Cardiac fibroblast (primary cell): ENCODE measurements around the gene BTG3.

Experiments used
- DNase-seq, 2 donors: peaks; one replicate each; pipeline versions ENCODE4 v3.0.0 to v3.0.0-alpha.2; 2010; ENCODE audit warnings: low read depth in 2 of 2
- H3K4me3 ChIP-seq, 2 donors: replicated peaks in 1 of 2; 1 replicate in 1 of 2; 2 replicates in 1 of 2; pipeline ENCODE4 v1.5.1; 2011; ENCODE audit warnings: low read depth in 2 of 2, low read length in 2 of 2, mild to moderate bottlenecking in 2 of 2, moderate library complexity in 1 of 2
- CTCF ChIP-seq: IDR thresholded peaks from one replicate; pipeline ENCODE4 v1.5.1; 2011; ENCODE audit warnings: low read depth, mild to moderate bottlenecking, low read length, inconsistent platforms

Gene BTG3

GRCh38 chr21:17554679-17555465 lies 57.8 kb downstream of the BTG3 start:
- H3K4me3 ChIP-seq = no peak overlapping the region
- DNase-seq = peak; percentile 5 to 26
- TF ChIP-seq CTCF = peak; percentile 20

GRCh38 chr21:17554120-17554519 lies 58.6 kb downstream of the BTG3 start:
- DNase-seq = no peak
- no peak for TF ChIP-seq CTCF
- no peak overlapping the region for H3K4me3 ChIP-seq

- DNase-seq = no peak
- no peak for TF ChIP-seq CTCF
- no peak overlapping the region for H3K4me3 ChIP-seq
Observed at GRCh38 chr21:17552410-17552809, 60.3 kb downstream of the BTG3 start.

- H3K4me3 ChIP-seq = no peak overlapping the region
- TF ChIP-seq CTCF = no peak
- DNase-seq = no peak
Observed at GRCh38 chr21:17550671-17551308, 61.9 kb downstream of the BTG3 start.

DNA sequence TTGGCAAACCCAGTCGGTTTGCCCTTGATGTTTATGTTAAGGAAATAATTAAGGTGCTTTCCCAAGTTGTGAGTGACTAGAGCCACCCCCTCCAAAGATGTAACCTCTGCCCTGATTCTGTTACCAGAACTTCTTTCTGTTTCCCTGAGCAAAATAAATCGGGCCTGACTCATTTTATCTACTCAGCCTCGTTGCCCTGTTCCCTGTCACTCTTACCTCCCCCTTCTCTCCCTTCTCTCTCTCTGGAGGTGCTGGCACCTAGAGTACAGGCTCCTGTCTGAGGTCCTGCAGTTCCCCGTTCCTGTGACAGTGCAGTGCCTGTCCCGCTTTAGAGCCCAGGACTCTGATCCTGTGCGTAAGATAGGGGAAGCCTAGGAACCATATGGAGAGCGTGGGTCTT lies 64.4 kb downstream of the BTG3 start:
- DNase-seq = peak in 1 of 2 donors; percentile 7
- H3K4me3 ChIP-seq = no peak overlapping the region
- TF ChIP-seq CTCF = no peak

- no peak for DNase-seq
- TF ChIP-seq CTCF = no peak
- H3K4me3 ChIP-seq = no peak overlapping the region
Observed at GRCh38 chr21:17545007-17545406, 67.7 kb downstream of the BTG3 start.
